Raji (cell line): ENCODE results near the gene FAT1.

Experiments used
- POLR2A ChIP-seq: IDR thresholded peaks from 2 replicates; pipeline ENCODE4 v1.6.1; 2011; ENCODE audit warnings: low read depth, low read length, control low read depth; ENCODE audit not compliant: insufficient read depth

FAT1 gene

DNA sequence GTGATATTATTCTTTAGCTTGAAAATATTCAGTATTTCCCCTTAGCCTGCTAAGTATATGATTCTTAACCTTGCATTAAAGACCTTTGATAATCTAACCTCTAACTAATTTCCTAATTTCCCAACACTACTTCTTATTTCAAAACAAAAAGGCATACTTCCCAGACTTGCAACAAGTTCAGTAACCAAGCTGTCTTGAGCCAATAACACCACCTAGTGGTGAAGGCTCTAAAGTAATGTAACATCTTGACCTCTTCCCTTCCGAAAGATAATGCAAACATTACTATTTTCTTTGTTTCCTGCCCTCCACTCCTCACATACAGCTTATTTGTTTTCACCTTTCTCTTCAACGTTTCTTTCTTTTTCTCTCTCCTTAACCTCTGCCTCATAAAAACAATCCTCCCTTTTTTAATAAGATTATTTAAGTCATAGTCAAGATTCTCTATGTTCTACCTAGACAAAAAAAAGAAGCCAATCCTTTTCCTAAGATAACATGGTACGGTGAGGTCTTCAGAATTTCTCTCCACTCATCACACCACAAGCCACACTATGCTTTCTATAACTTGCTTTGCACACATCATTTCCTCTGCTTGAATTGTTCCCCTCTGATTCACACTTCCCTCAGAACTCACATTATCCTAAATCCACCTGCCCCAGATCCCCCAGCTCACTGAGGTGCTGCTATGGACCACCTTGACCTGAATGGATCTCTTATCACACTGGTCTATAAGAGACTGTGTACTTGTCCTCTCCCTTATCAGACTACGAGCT lies 3.5 kb downstream of the FAT1 start:
- TF ChIP-seq POLR2A, result no peak

DNA sequence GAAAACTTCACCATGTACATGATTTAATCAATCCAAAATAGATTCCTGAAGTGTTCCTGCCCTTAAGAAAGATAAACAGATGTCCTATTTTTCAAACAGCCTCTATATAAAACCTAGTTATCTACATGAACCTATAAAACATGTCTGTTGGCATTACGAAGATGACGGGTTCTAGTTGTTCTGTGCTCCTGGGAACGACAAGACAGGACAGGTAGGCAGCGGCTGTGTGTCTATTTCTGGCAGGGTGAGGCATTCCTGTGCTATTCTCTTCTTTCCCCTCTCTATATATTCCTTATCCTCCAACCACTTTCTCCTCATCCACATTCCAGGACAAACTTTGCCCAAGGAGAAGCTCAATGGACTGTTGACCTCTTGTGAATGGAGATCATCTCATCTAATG lies 6.1 kb downstream of the FAT1 start:
- TF ChIP-seq POLR2A, result no peak

DNA sequence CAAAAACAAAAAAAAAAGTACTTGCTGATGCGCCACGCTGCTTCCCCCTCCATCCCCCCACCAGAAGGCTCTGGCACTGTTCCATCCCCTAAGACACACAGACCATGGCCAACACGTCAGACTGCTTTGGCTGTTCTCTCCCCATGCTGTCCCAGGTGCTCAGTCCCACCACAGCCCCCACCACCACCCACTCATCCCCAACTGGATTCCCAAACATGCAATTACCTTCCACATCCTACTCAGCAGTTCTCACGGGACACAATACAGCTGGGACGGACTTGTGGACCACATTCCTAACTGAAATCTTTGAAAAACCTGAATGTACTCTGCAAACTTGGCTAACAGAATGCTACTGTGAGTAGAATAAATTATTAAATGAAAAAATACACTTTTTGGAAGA lies 8.6 kb downstream of the FAT1 start:
- no peak for TF ChIP-seq POLR2A

DNA sequence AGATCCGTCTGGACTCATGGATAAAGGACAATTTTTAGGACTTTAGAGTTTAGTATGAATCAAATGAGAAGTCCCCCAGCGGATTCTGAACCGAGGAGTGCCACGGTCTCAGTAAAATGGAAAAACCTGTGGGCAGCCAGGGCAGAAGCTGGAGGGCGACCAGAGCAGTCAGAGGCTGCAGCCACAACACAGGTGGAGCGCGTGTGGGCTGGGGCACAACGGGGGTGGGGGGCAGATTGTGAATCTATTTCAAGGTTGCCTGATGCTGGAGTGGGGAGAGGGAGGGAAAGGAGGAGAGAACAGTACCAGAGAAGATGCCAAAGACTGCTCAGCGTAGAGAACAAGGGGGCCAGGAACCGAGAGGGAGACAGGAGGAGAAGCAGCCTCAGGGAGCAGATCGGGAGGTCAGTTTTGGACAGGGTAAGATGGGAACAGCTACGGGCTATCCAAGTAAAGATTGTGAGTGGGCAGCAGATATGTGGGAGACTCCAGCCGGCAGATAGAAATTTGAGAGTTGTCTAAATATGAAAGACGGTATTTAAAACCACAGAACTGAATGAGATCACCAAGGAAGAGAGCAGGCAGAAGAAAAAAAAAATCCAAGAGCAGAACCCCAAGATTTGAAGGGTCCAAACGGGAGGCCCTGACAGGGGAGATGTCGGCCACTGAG lies 9.5 kb downstream of the FAT1 start:
- TF ChIP-seq POLR2A, result no peak

DNA sequence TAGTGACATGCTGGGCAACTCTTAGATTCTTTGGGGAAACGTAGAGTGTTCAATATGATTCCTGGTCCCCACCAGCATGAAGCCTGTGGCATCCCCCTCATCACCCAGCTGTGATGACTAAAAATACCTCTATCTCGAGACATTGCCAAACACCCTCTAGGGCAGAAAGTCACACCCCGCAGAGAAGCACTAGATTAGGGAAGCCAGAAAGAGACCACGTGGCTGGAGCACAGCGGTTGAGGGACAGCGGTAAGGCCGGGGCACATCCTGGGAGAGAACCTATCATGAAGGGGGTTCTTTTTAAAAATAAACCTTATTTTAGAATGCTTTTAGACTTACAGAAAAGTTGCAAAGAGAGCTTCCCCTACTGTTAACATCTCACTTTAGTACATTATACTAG lies 11.0 kb downstream of the FAT1 start:
- no peak for TF ChIP-seq POLR2A

DNA sequence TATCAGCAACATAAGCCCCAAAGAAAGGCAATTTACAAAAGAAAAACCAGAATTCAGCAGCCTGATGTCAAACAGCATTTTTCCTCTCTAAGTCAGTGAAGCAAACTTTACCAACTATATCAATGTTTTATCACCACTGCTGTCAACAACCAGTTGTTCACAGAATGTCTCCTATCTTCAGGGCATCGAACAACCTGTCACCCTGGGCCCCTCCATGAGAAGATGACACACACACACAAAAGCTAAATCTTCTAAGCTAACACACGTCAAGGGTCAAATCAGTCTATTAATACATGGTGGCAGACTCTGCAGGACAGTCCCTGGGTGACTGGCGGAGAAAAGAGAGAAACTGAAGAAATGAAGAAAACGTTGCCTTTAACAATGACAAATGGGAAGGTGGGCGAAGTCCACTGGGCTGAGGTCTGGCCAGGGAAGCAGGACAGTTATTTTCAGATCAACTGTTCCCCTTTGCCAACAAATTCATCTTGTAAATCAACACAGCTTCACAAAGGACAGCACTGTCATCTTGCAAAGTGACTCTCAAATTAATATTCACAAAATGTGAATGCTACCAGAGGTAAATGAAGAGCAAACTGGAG lies 13.0 kb downstream of the FAT1 start:
- TF ChIP-seq POLR2A, result no peak

DNA sequence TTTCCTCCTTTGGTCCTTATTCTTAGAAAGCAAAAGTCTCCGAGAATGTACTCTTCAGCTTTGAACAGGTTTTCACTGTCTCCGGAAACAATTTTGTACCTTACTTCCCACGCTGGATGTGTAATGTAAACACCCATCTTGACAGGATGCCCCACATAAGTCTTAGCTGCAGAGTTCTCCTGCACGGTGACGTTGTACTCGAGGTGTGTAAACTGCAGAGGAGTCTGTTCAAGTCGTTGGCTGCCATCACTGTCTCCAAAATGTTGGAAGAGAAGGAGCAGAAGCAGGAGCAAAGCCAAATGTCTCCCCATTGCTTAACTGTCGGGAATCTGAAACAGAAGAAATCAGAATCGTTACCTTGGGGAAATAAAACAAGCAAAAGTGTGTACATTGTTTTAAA lies 14.1 kb downstream of the FAT1 start:
- TF ChIP-seq POLR2A, result no peak

DNA sequence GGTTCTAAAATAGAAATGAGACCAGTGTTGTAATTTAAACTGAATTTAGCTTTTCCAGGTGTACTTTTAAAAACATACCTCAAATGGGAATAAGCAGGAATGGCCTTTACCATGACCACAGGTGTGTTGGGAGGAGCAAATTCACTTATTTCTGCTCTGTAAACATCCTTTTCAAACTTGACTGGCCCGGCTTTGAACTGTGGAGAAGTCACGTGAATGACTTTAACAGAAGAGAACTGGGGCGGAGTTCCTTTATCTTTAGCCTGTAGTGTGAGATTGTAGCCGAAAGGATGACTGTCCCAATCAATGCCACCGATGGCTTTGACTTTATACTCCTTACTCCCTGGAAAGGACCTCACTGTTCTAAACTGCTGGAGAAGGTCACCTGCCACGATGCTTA lies 15.1 kb downstream of the FAT1 start:
- no peak for TF ChIP-seq POLR2A

DNA sequence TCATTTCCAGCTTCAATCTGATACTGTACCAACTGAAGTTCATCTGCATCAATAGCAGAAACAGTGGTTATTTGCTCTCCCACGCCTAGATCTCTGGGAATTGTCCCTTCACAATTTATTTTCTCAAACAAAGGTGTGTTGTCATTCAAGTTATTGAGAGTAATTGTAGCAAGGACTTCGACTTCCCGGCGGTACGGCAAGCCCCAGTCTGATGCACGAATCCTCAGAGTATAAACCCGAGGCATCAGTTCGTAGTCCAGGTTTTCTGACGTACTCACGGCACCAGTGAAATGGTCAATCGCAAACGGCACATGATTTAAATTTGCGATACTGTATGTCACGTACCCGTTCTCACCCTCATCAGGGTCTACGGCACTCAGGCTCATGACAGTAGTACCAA lies 15.7 kb downstream of the FAT1 start:
- TF ChIP-seq POLR2A, result no peak

DNA sequence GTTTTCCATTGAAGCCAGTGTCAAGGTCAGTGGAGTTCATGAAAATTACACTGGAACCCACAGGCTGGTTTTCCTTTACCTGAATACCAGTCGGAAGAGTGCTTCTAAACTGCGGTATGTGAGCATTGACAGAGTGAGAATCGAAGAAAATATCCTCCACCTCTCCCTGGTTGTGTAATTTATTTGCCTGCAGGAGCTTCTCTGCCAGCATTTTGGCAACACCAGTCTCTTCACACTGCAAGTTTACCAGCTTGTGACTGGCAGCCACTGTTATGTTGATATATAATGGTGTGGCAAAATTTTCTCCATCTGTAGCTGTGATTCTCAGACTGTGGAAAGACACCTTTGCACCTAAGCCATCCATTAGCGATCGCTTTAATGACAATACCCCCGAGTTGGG lies 16.1 kb downstream of the FAT1 start:
- TF ChIP-seq POLR2A, result no peak

DNA sequence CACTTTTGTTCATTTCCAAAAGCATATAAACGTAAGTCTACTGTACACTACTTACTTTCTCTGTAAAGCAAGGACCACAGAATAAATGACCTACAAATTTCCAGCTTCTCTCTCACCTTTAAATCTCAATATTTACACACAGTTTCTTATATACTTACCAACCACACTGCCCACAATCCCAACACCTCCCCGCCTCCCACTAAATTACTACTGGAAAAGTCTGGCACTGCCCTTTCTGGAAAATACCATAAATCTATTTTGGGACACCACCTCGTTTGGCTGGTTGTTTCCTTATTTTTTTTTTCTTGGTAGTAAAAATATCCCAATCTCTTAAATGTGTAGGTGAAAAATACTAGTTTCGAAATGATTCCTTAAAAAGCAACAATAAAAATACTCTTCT lies 19.6 kb downstream of the FAT1 start:
- TF ChIP-seq POLR2A, result no peak

DNA sequence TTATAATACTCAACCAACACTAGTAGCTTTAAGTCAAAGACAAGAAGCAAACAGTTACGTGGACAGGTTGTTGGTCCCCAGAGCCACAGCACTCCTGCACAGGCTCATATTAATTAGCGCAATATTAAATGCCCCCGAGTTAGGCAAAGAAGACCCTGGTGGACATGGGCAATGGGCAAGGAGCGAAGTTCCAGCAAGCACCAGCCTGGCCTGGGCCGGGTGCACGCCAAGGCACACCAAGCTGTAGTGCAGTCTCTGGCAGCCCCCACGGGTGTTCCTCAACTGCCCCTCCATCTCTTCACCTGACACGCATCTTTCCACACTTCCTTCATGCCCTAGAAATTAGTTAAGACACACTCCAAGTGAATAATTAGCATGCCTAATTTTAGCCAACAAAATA lies 20.1 kb downstream of the FAT1 start:
- TF ChIP-seq POLR2A, result no peak

DNA sequence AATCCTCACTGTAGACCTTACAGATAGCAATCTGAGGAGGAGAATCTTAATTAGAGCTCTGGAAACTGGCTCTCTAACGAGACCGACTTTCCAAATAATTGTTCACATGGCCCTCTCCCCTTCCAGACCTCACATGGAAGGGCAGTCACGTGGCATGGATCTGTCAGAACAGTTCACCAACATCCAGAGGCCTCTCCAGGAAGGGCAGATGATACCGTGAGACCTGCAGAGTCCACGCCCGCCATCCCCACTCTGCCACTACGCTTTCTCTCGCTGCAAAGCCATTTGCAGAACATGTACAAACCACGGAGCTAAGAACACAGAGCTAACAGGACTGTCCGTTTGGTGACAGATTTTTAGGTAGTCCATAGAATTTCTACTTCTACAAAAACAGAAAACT lies 20.7 kb downstream of the FAT1 start:
- TF ChIP-seq POLR2A, result no peak

DNA sequence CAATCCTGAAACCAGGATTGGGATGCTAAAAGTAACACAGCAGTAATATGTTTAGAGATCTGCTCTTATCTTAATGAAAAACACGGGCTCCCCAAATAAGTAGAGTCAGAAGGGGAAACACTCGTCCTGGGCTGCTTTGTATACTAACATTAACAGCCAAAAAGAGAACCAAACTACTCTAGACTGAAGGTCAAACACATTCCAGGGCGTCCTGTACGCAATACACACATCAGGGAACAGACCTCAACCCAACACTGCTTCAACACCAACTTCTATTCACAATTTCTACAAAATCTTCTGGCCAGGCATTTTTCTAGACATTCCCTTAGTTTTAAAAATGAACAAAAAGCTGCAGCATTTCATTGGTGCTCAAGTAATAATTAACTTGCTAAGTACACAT lies 21.4 kb downstream of the FAT1 start:
- TF ChIP-seq POLR2A, result no peak

DNA sequence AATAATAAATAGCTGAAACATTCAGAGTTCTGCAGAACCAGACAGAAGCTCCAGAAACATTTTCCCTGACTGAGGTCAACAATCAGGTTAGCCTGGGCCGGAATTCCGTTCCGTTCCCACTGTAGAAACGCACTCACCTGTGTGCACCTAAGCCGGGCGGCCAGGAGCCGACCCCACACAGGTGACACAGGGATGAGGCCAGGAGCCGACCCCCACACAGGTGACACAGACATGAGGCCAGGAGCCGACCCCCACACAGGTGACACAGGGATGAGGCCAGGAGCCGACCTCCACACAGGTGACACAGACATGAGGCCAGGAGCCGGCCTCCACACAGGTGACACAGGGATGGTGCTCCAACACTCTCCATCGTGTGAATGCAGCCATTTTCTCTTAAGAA lies 21.9 kb downstream of the FAT1 start:
- no peak for TF ChIP-seq POLR2A

DNA sequence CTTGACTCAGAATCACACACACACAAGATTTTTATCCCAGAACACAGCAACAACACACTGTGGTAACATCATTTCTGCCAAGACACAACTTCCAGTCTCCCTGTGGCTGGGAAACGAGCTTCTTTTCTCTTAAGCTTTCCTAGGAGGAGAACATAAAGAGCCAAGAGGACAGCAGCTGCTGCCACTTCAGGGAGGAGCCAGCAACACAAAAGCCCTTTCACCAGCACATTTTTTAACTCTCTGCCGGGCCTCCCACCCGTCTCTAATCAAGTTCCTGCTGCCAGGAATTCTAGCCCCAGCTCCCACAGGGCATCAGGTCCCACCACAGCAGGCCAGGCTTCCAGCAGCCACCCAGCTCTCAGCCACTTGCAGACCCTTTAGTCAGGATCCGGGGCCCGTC lies 22.4 kb downstream of the FAT1 start:
- TF ChIP-seq POLR2A, result no peak
